ENCODE data around the gene KIF22.

- TF ChIP-seq CTCF (IDR thresholded peaks at IDR 0.05) (no peak), POLR2A (IDR thresholded peaks at IDR 0.05) (no peak)
Observed at GRCh38 chr16:29742683-29743275, 47.8 kb upstream of the KIF22 start.
